RWPE1 (cell line): ENCODE results near the gene C10orf105.

Experiments used
- CTCF ChIA-PET: fragments of 350-600 bp; sonication (Branson Sonifier 250); formaldehyde crosslinking; extraction: SDS; loops from one replicate; lab custom pipeline; 2021; lab: Yijun Ruan, JAX
- POLR2A ChIA-PET: fragments of 400-600 bp; formaldehyde crosslinking; extraction: SDS; loops from one replicate; lab custom pipeline; 2020; ENCODE audit warnings: antibody characterized with exemption; ENCODE audit not compliant: low non-redundant PET; lab: Yijun Ruan, JAX
- DNase-seq: peaks from one replicate; pipeline ENCODE4 v3.0.0; 2012; ENCODE audit warnings: low spot score
- H3K27ac ChIP-seq: fragments of 450-650 bp; 2 replicates; pipeline ENCODE4 v1.5.1; 2017
- CTCF ChIP-seq: fragments of 450-650 bp; conservative IDR thresholded peaks from 2 replicates; pipeline ENCODE4 v1.5.1; 2017; ENCODE audit warnings: low read depth, mild to moderate bottlenecking

Gene C10orf105

GRCh38 chr10:71715860-71716259 lies 3.7 kb downstream of the C10orf105 start:
- no peak for DNase-seq
- H3K27ac ChIP-seq = no peak overlapping the region
- ChIA-PET POLR2A (no interaction called here), CTCF (interaction anchor here (1.3 to 2.1 kb wide), 2 partner anchors 19 to 57 kb away, joined by 6 to 10 read pairs; partner anchors contain the start of gene VSIR)
- TF ChIP-seq CTCF = no peak

GRCh38 chr10:71715026-71715425 lies 4.6 kb downstream of the C10orf105 start:
- ChIA-PET CTCF (interaction anchor here (0.7 to 2.1 kb wide), 3 partner anchors 18 to 173 kb away, joined by 3 to 10 read pairs (median 6); partner anchors contain the start of gene VSIR), POLR2A (no interaction called here)
- TF ChIP-seq CTCF = no peak
- DNase-seq = no peak
- no peak overlapping the region for H3K27ac ChIP-seq

GRCh38 chr10:71714592-71714991 lies 5.0 kb downstream of the C10orf105 start:
- CTCF ChIA-PET = interaction anchor here (0.7 to 2.1 kb wide), 3 partner anchors 18 to 173 kb away, joined by 3 to 10 read pairs (median 6); partner anchors contain the start of gene VSIR
- no peak for DNase-seq
- POLR2A ChIA-PET = no interaction called here
- peak overlapping the region; percentile 84 for H3K27ac ChIP-seq
- no peak for TF ChIP-seq CTCF

GRCh38 chr10:71714031-71714410 lies 5.6 kb downstream of the C10orf105 start:
- CTCF ChIA-PET = interaction anchor here (0.7 to 2.1 kb wide), 4 partner anchors 15 to 395 kb away, joined by 3 to 10 read pairs (median 4); partner anchors contain the start of gene SLC29A3
- DNase-seq = no peak
- H3K27ac ChIP-seq = peak overlapping the region; percentile 84
- POLR2A ChIA-PET = interaction anchor here (1.2 kb wide), 1 partner anchor 60 kb away, joined by 9 read pairs; the partner anchor contains the start of gene VSIR
- no peak for TF ChIP-seq CTCF

GRCh38 chr10:71713135-71714030 lies 6.2 kb downstream of the C10orf105 start:
- DNase-seq = peak; percentile 94
- H3K27ac ChIP-seq = peak overlapping the region; percentile 84
- ChIA-PET CTCF (interaction anchor here (0.6 to 2.1 kb wide), 8 partner anchors 14 to 443 kb away, joined by 3 to 6 read pairs (median 3); partner anchors contain the start of gene SLC29A3), POLR2A (interaction anchor here (1.2 kb wide), 1 partner anchor 60 kb away, joined by 9 read pairs; the partner anchor contains the start of gene VSIR)
- no peak for TF ChIP-seq CTCF

GRCh38 chr10:71712572-71713134 lies 6.9 kb downstream of the C10orf105 start:
- TF ChIP-seq CTCF = no peak
- DNase-seq = no peak
- peak overlapping the region; percentile 84 for H3K27ac ChIP-seq
- ChIA-PET CTCF (interaction anchor here (0.6 to 2.1 kb wide), 10 partner anchors 14 to 645 kb away, joined by 3 to 6 read pairs (median 4); partner anchors contain the start of gene SLC29A3), POLR2A (interaction anchor here (1.2 kb wide), 1 partner anchor 61 kb away, joined by 9 read pairs; the partner anchor contains the start of gene VSIR)
